GM12872 (cell line): Measurements from ENCODE around the gene ZNF236.

Source experiments
- TF ChIP-seq, protein P1 (sequence below): IDR thresholded peaks from 3 replicates; pipeline ENCODE4 v1.5.1; 2011; ENCODE audit warnings: low read depth, mild to moderate bottlenecking, low read length, moderate library complexity; ENCODE audit not compliant: insufficient read depth

ZNF236 gene

GRCh38 chr18:76914796-76915195 lies 92.4 kb downstream of the ZNF236 start:
- TF ChIP-seq, protein P1, sequence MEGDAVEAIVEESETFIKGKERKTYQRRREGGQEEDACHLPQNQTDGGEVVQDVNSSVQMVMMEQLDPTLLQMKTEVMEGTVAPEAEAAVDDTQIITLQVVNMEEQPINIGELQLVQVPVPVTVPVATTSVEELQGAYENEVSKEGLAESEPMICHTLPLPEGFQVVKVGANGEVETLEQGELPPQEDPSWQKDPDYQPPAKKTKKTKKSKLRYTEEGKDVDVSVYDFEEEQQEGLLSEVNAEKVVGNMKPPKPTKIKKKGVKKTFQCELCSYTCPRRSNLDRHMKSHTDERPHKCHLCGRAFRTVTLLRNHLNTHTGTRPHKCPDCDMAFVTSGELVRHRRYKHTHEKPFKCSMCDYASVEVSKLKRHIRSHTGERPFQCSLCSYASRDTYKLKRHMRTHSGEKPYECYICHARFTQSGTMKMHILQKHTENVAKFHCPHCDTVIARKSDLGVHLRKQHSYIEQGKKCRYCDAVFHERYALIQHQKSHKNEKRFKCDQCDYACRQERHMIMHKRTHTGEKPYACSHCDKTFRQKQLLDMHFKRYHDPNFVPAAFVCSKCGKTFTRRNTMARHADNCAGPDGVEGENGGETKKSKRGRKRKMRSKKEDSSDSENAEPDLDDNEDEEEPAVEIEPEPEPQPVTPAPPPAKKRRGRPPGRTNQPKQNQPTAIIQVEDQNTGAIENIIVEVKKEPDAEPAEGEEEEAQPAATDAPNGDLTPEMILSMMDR: no peak

- TF ChIP-seq, protein P1: no peak
These were observed 93.1 kb downstream of the ZNF236 start for GRCh38 chr18:76915456-76915855.

GRCh38 chr18:76920974-76921373 lies 98.6 kb downstream of the ZNF236 start:
- TF ChIP-seq, protein P1: no peak

GRCh38 chr18:76922107-76922506 lies 99.8 kb downstream of the ZNF236 start:
- TF ChIP-seq, protein P1: peak; percentile 88

DNA sequence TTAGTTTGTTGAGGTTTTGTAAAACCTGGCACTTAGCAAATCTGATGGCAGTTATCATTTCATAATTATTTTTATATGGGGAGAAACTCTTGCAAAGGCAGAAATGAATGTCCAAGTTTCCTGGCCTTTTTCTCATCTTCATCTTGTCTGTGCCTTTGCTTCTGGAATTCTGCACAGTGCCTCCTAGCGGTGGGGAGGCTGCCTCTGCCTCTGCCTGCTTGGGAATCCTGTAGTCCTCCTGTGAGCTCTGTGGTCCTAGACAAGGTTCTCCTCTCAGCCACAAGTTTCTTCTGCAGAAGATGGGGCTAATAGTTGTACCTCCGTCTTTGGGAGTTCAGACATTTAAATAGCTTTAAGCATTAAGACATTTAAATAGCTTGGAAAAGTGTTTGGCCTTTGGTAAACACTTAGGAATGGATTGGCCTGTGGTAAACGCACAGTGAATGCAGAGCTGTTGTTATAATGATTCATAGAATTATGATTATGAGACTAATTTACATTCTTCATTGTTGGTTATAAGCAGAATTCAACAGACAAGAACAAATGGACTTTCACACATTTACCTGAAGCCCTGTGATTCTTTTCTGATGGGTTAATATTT lies 101.2 kb downstream of the ZNF236 start:
- TF ChIP-seq, protein P1: peak; percentile 68

GRCh38 chr18:76925501-76925900 lies 103.1 kb downstream of the ZNF236 start:
- TF ChIP-seq, protein P1: no peak

DNA sequence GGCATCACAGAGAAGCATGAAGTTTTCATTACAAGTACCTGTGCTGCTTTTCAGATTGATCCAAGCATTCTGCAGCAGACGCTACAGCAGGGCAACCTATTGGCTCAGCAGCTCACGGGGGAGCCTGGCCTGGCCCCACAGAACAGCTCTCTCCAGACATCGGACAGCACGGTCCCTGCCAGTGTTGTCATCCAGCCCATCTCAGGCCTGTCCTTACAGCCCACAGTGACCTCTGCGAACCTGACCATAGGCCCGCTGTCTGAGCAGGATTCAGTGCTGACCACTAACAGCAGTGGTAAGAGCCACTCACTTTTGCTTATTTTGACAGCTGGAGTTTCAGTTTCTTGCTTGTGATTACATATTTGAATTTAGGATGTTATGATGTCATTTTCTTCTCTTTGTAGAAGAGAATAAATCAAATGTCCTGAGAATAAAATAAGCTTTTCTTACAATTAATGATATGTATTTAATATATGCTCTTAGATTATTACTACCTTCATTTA lies 104.9 kb downstream of the ZNF236 start:
- TF ChIP-seq, protein P1: no peak
